GM23338 (cell line): ENCODE data around the gene GRHPR.

Experiments used
- CREB1 ChIP-seq: fragments of 250-450 bp; sonication (Bioruptor Pico); IDR thresholded peaks from 2 replicates; pipeline ENCODE4 v1.5.0; 2020; ENCODE audit warnings: low read depth, mild to moderate bottlenecking, moderate library complexity
- CTCF ChIP-seq, 2 experiments: fragments of 200-600 bp in 1 of 2; sonication (generic) in 1 of 2; conservative IDR thresholded peaks; 2 replicates each; pipeline versions ENCODE4 v1.5.1 to v1.6.1; 2016 to 2017; ENCODE audit warnings: antibody characterized with exemption in 2 of 2, low read depth in 2 of 2, mild to moderate bottlenecking in 2 of 2, moderate library complexity in 1 of 2
- EZH2 ChIP-seq: fragments of 200-600 bp; sonication (generic); IDR thresholded peaks from one replicate; pipeline ENCODE4 v1.8.0; 2017; ENCODE audit warnings: antibody characterized with exemption, mild to moderate bottlenecking, low read depth; ENCODE audit not compliant: unreplicated experiment
- POLR2AphosphoS5 ChIP-seq: IDR thresholded peaks from 2 replicates; pipeline ENCODE4 v1.6.1; 2016; ENCODE audit warnings: antibody characterized with exemption, low read depth
- REST ChIP-seq: IDR thresholded peaks from one replicate; pipeline ENCODE4 v1.6.1; 2018; ENCODE audit warnings: antibody characterized with exemption; ENCODE audit not compliant: unreplicated experiment

- no peak for TF ChIP-seq POLR2AphosphoS5
- no peak for TF ChIP-seq EZH2
- no peak for TF ChIP-seq CTCF (conservative IDR thresholded peaks at IDR 0.05; ENCODE audit: low read depth in 2 of 2)
- TF ChIP-seq CREB1 (CRISPR knock-in tag): no peak
- no peak for TF ChIP-seq REST
These were observed 38.4 kb upstream of the GRHPR start for GRCh38 chr9:37383876-37384746.
